Psoas muscle (tissue), 8 donors: ENCODE measurements around the gene KRTAP10-5. TPM values are rescaled to one million over a fixed set of nuclear protein-coding genes. Genes with fewer than 3 reads are reported as not detected.

Source experiments
- ATAC-seq, 4 donors: fragments of 200-7000 bp; cut with Tn5 transposase; one replicate each; pipeline ENCODE4 v1.9.1; 2020; ENCODE audit warnings: moderate library complexity in 3 of 4, mild to moderate bottlenecking in 2 of 4
- DNase-seq, 2 donors: peaks; one replicate each; pipeline ENCODE4 v3.0.0-alpha.2; 2020
- H3K27ac ChIP-seq: fragments of 200-600 bp; one replicate; pipeline ENCODE4 v1.8.0; 2022
- H3K27me3 ChIP-seq, 3 donors: fragments of 200-600 bp in 1 of 3; one replicate each; pipeline versions ENCODE4 v1.6.1 to v1.8.0; 2013 to 2022; ENCODE audit warnings: low read length in 2 of 3, mild to moderate bottlenecking in 2 of 3, moderate library complexity in 1 of 3; ENCODE audit not compliant: insufficient read depth in 3 of 3
- H3K36me3 ChIP-seq, 2 donors: fragments of 200-600 bp in 1 of 2; one replicate each; pipeline versions ENCODE4 v1.6.1 to v1.8.0; 2013 to 2022; ENCODE audit warnings: low read depth in 1 of 2, mild to moderate bottlenecking in 1 of 2, moderate library complexity in 1 of 2; ENCODE audit not compliant: insufficient read depth in 1 of 2
- H3K4me1 ChIP-seq: fragments of 200-600 bp; one replicate; pipeline ENCODE4 v1.8.0; 2022
- H3K4me3 ChIP-seq: fragments of 200-600 bp; one replicate; pipeline ENCODE4 v1.8.0; 2022; ENCODE audit warnings: mild to moderate bottlenecking
- H3K9me3 ChIP-seq: fragments of 200-600 bp; one replicate; pipeline ENCODE4 v1.8.0; 2022
- CTCF ChIP-seq: fragments of 200-600 bp; IDR thresholded peaks from one replicate; pipeline ENCODE4 v1.8.0; 2022; ENCODE audit warnings: antibody characterized with exemption
- WGBS, 3 donors: extraction: QIAGEN DNeasy Blood & Tissue Kit; methylation state at CpG; one replicate each; pipeline versions ENCODE4 v1.1.6 to v1.1.7; 2013; 5-methylcytosine and 5-hydroxymethylcytosine counted together
- intact Hi-C, 2 donors: fragments of 100-400 bp; cut with DNase I; formaldehyde crosslinking; loops; one replicate each; pipeline versions ENCODE4 v1.11.0 to v1.14.2; 2022
- polyA plus RNA-seq, 3 donors: library from polyadenylated mRNA; stranded (reverse); fragments of 200-250 nt; gene quantifications; one replicate each; pipeline ENCODE4 v1.2.3, GENCODE V29; 2013
- total RNA-seq, 4 donors: library from RNA; stranded (reverse); fragmentation: NEBNext Ultra II Directional in 2 of 4; extraction: Animal tissue kit (Norgen Biotek cat#: 25700) in 2 of 4; gene quantifications; one replicate each; pipeline versions ENCODE4 v1.2.1 to v1.2.4, GENCODE V29; 2021 to 2023
- donor health status: healthy with polysubstance abuse.
- donor health status: DM: no; HTN: no; CAD: no; lungs with moderate emphysema.
- donor health status: Bipolar disorder and iron deficiency.
- donor health status: healthy.
- donor health status: DM: yes; HTN: yes; CAD: no.
- donor health status: DM: no; HTN: no; CAD: no.
- donor health status: DM: no; HTN: no; CAD: no.
- donor health status: DM: yes; HTN: yes; CAD: no.

The KRTAP10-5 gene
- total and polyA plus RNA-seq, 7 donors: not detected

- peaks cover 0 to 29% (median 3%) of the 10 kb centered on the region in 3 donors for H3K27me3 ChIP-seq
- H3K9me3 ChIP-seq: peaks cover 5% of the 10 kb centered on the region
- H3K4me3 ChIP-seq: no peak overlapping the region
- H3K4me1 ChIP-seq: no peaks in the 10 kb centered on the region
- 17 to 36% (median 27%) methylated on average over 4 of the region's 4 CpGs for WGBS, 3 donors
- intact Hi-C loops: no loop called here
- H3K27ac ChIP-seq: no peak overlapping the region
- no peak for ATAC-seq
- H3K36me3 ChIP-seq: no peaks in the 10 kb centered on the region
- peak; percentile 29 to 61 for DNase-seq
- peak; percentile 17 for TF ChIP-seq CTCF
Observed at GRCh38 chr21:44618504-44618903, 38.1 kb upstream of the KRTAP10-5 start.

GRCh38 chr21:44617071-44617501 lies 36.7 kb upstream of the KRTAP10-5 start:
- H3K9me3 ChIP-seq: no peaks in the 10 kb centered on the region
- no peaks in the 10 kb centered on the region for H3K4me1 ChIP-seq
- intact Hi-C loops: no loop called here
- peaks cover 0 to 39% (median 8%) of the 10 kb centered on the region in 3 donors for H3K27me3 ChIP-seq
- DNase-seq (no peak), ATAC-seq (no peak)
- WGBS, 3 donors: 40 to 52% (median 45%) methylated on average over 8 of the region's 8 CpGs
- no peak overlapping the region for H3K4me3 ChIP-seq
- H3K36me3 ChIP-seq: no peaks in the 10 kb centered on the region
- H3K27ac ChIP-seq: no peak overlapping the region
- TF ChIP-seq CTCF: no peak

GRCh38 chr21:44616591-44616926 lies 36.2 kb upstream of the KRTAP10-5 start:
- Histone ChIP-seq H3K27me3 (peaks cover 0 to 39% (median 13%) of the 10 kb centered on the region in 3 donors), H3K4me3 (no peak overlapping the region), H3K4me1 (no peaks in the 10 kb centered on the region), H3K36me3 (no peaks in the 10 kb centered on the region), H3K27ac (no peak overlapping the region), H3K9me3 (no peaks in the 10 kb centered on the region)
- no peak for DNase-seq
- TF ChIP-seq CTCF: no peak
- 53 to 71% (median 64%) methylated on average over 16 of the region's 16 CpGs for WGBS, 3 donors
- ATAC-seq: no peak
- intact Hi-C loops: no loop called here

GRCh38 chr21:44615911-44616590 lies 35.6 kb upstream of the KRTAP10-5 start:
- intact Hi-C loops: no loop called here
- Histone ChIP-seq H3K36me3 (no peaks in the 10 kb centered on the region), H3K27me3 (peaks cover 0 to 39% (median 13%) of the 10 kb centered on the region in 3 donors), H3K4me1 (no peaks in the 10 kb centered on the region), H3K9me3 (no peaks in the 10 kb centered on the region), H3K4me3 (no peak overlapping the region), H3K27ac (no peak overlapping the region)
- TF ChIP-seq CTCF: no peak
- no peak for ATAC-seq
- DNase-seq: peak in 1 of 2 donors; percentile 47
- 43 to 44% (median 44%) methylated on average over 17 of the region's 17 CpGs for WGBS, 3 donors

- DNase-seq (no peak), ATAC-seq (no peak)
- 60 to 64% (median 62%) methylated on average over 8 of the region's 8 CpGs for WGBS, 3 donors
- intact Hi-C loops: no loop called here
- no peak for TF ChIP-seq CTCF
- Histone ChIP-seq H3K4me3 (no peak overlapping the region), H3K4me1 (no peaks in the 10 kb centered on the region), H3K9me3 (no peaks in the 10 kb centered on the region), H3K36me3 (no peaks in the 10 kb centered on the region), H3K27me3 (peaks cover 0 to 39% (median 13%) of the 10 kb centered on the region in 3 donors), H3K27ac (no peak overlapping the region)
Observed at GRCh38 chr21:44615466-44615865, 35.1 kb upstream of the KRTAP10-5 start.
